CD14-positive monocyte (primary cell): ENCODE results near the gene ARRDC3. TPM values are rescaled to one million over a fixed set of nuclear protein-coding genes. Genes with fewer than 3 reads are reported as not detected.
"Not testable (repeated sequence)": the region's sequence is repeated elsewhere in the genome, so short reads cannot be mapped to it uniquely, and the experiment has no call there.

Experiments
- DNase-seq, 3 donors: peaks; one replicate each; pipeline ENCODE4 v3.0.0-alpha.2; 2011 to 2022
- H2AFZ ChIP-seq: 2 replicates; pipeline ENCODE4 v1.6.0; 2012; ENCODE audit warnings: mild to moderate bottlenecking, low read depth, low read length, inconsistent platforms; ENCODE audit not compliant: insufficient read depth, poor library complexity, severe bottlenecking
- H3K27ac ChIP-seq, 2 donors: 1 replicate in 1 of 2; 2 replicates in 1 of 2; pipeline ENCODE4 v1.5.1; 2012 to 2013; ENCODE audit warnings: low read length in 2 of 2, control low read depth in 1 of 2, inconsistent platforms in 1 of 2, low read depth in 1 of 2, mild to moderate bottlenecking in 1 of 2
- H3K27me3 ChIP-seq, 2 donors: one replicate each; pipeline versions ENCODE4 v1.6.0 to v1.6.1; 2011 to 2013; ENCODE audit warnings: low read length in 2 of 2; ENCODE audit not compliant: control insufficient read depth in 2 of 2, insufficient read depth in 2 of 2
- H3K36me3 ChIP-seq, 2 donors: replicated peaks in 1 of 2; 1 replicate in 1 of 2; 2 replicates in 1 of 2; pipeline versions ENCODE4 v1.5.1 to v1.6.1; 2012 to 2013; ENCODE audit warnings: low read length in 2 of 2, control low read depth in 1 of 2, inconsistent platforms in 1 of 2, mild to moderate bottlenecking in 1 of 2; ENCODE audit not compliant: insufficient read depth in 2 of 2, control insufficient read depth in 1 of 2
- H3K4me1 ChIP-seq, 2 donors: 1 replicate in 1 of 2; 2 replicates in 1 of 2; pipeline versions ENCODE4 v1.5.1 to v1.6.1; 2012 to 2013; ENCODE audit warnings: low read length in 2 of 2, control low read depth in 1 of 2, inconsistent platforms in 1 of 2, mild to moderate bottlenecking in 1 of 2, moderate library complexity in 1 of 2; ENCODE audit not compliant: insufficient read depth in 2 of 2, control insufficient read depth in 1 of 2
- H3K4me2 ChIP-seq: replicated peaks from 2 replicates; pipeline ENCODE3; 2012; ENCODE audit warnings: low read length, moderate library complexity, mild to moderate bottlenecking; ENCODE audit not compliant: poor library complexity, severe bottlenecking; ENCODE audit errors: extremely low read depth
- H3K4me3 ChIP-seq, 3 experiments: fragments of 200-600 bp in 1 of 3; sonication (generic) in 1 of 3; replicated peaks in 1 of 3; 1 replicate in 2 of 3; 2 replicates in 1 of 3; pipeline ENCODE4 v1.5.1; 2011 to 2013; ENCODE audit warnings: low read length in 3 of 3, mild to moderate bottlenecking in 3 of 3, control low read depth in 2 of 3, low read depth in 2 of 3, inconsistent platforms in 1 of 3, moderate library complexity in 1 of 3
- H3K79me2 ChIP-seq: 2 replicates; pipeline ENCODE4 v1.6.0; 2012; ENCODE audit warnings: mild to moderate bottlenecking, control low read depth, inconsistent platforms, low read length, moderate library complexity; ENCODE audit not compliant: insufficient read depth
- H3K9ac ChIP-seq: 2 replicates; pipeline ENCODE4 v1.6.0; 2017; ENCODE audit warnings: low read length, mild to moderate bottlenecking; ENCODE audit not compliant: insufficient read depth, poor library complexity, severe bottlenecking
- H3K9me3 ChIP-seq, 2 donors: replicated peaks in 1 of 2; 1 replicate in 1 of 2; 2 replicates in 1 of 2; pipeline versions ENCODE4 v1.5.1 to v1.6.1; 2012 to 2013; ENCODE audit warnings: low read length in 2 of 2, control low read depth in 1 of 2; ENCODE audit not compliant: control insufficient read depth in 1 of 2, insufficient read depth in 1 of 2
- H4K20me1 ChIP-seq: 2 replicates; pipeline ENCODE4 v1.6.0; 2012; ENCODE audit warnings: mild to moderate bottlenecking, low read length, control low read depth, moderate library complexity; ENCODE audit not compliant: insufficient read depth
- H3K27ac Mint-ChIP-seq, 7 donors: one replicate each; pipeline ENCODE4 v1.8.0; 2020; ENCODE audit warnings: mild to moderate bottlenecking in 7 of 7, mixed read lengths in 7 of 7, moderate library complexity in 6 of 7, inconsistent platforms in 2 of 7
- H3K27me3 Mint-ChIP-seq, 3 donors: one replicate each; pipeline ENCODE4 v1.8.0; 2021 to 2022; ENCODE audit warnings: low read depth in 3 of 3, mild to moderate bottlenecking in 3 of 3, mixed read lengths in 3 of 3, moderate library complexity in 3 of 3, inconsistent platforms in 1 of 3
- H3K36me3 Mint-ChIP-seq, 2 donors: one replicate each; pipeline ENCODE4 v1.8.0; 2020; ENCODE audit warnings: mixed read lengths in 2 of 2, inconsistent platforms in 1 of 2, mild to moderate bottlenecking in 1 of 2
- H3K4me1 Mint-ChIP-seq: one replicate; pipeline ENCODE4 v1.8.0; 2020; ENCODE audit warnings: mild to moderate bottlenecking, mixed read lengths
- H3K4me3 Mint-ChIP-seq, 2 donors: one replicate each; pipeline ENCODE4 v1.8.0; 2020; ENCODE audit warnings: mild to moderate bottlenecking in 2 of 2, mixed read lengths in 2 of 2, moderate library complexity in 1 of 2
- H3K9me3 Mint-ChIP-seq, 7 donors: one replicate each; pipeline ENCODE4 v1.8.0; 2020 to 2022; ENCODE audit warnings: mixed read lengths in 7 of 7, mild to moderate bottlenecking in 6 of 7, moderate library complexity in 6 of 7, inconsistent platforms in 2 of 7
- CTCF ChIP-seq: fragments of 200-600 bp; IDR thresholded peaks from one replicate; pipeline ENCODE4 v1.8.0; 2022; ENCODE audit warnings: antibody characterized with exemption, mild to moderate bottlenecking
- WGBS: methylation state at CpG from one replicate; pipeline ENCODE4 v1.1.5; 2013; ENCODE audit warnings: missing lambda C conversion rate; ENCODE audit not compliant: insufficient coverage; 5-methylcytosine and 5-hydroxymethylcytosine counted together
- intact Hi-C, 2 donors: fragments of 100-400 bp; cut with micrococcal nuclease; formaldehyde crosslinking; loops; one replicate each; pipeline versions ENCODE4 v1.15.0 to v1.15.1; 2023
- polyA plus RNA-seq, 3 donors: library from polyadenylated mRNA; depleted of rRNA in 1 of 3; unstranded in 2 of 3; stranded (reverse) in 1 of 3; fragments of 300-500 nt in 2 of 3; fragments of >200 nt in 1 of 3; fragmentation: Illumina TruSeq in 2 of 3; gene quantifications; 1 replicate in 2 of 3; 2 replicates in 1 of 3; pipeline ENCODE4 v1.2.3, GENCODE V29; 2012 to 2021

Gene ARRDC3
- polyA plus RNA-seq, 3 donors, result 43.3 to 68.0 (median 64.6) TPM

- Histone ChIP-seq H3K9ac (no peak overlapping the region), H3K4me2 (no peak overlapping the region), H3K27me3 (no peaks in the 10 kb centered on the region), H3K4me1 (no peaks in the 10 kb centered on the region), H3K36me3 (no peaks in the 10 kb centered on the region), H2AFZ (no peak overlapping the region), H3K79me2 (no peaks in the 10 kb centered on the region), H3K9me3 (no peaks in the 10 kb centered on the region), H4K20me1 (no peaks in the 10 kb centered on the region), H3K4me3 (no peak overlapping the region), H3K27ac (no peak overlapping the region)
- no peaks in the 10 kb centered on the region for H3K27me3 Mint-ChIP-seq
- no peak for DNase-seq
- WGBS, result 100% methylated on average over 1 of the region's 2 CpGs
- H3K4me3 Mint-ChIP-seq, result no peak overlapping the region
- peaks cover 0 to 3% of the 10 kb centered on the region in 2 donors for H3K36me3 Mint-ChIP-seq
- H3K27ac Mint-ChIP-seq, result no peak overlapping the region
- intact Hi-C loops, result no loop called here
- no peaks in the 10 kb centered on the region for H3K4me1 Mint-ChIP-seq
- peaks cover 4 to 11% (median 8%) of the 10 kb centered on the region in 7 donors for H3K9me3 Mint-ChIP-seq
- no peak for TF ChIP-seq CTCF
These were observed 39.2 kb downstream of the ARRDC3 start for GRCh38 chr5:91343916-91344315.

- H3K36me3 ChIP-seq, H3K36me3 Mint-ChIP-seq, H4K20me1 ChIP-seq, H3K27ac Mint-ChIP-seq, H3K79me2 ChIP-seq, H3K4me3 ChIP-seq, H2AFZ ChIP-seq, H3K27me3 ChIP-seq, H3K9me3 ChIP-seq, intact Hi-C loops, H3K4me1 Mint-ChIP-seq, H3K27me3 Mint-ChIP-seq, H3K9ac ChIP-seq, H3K4me3 Mint-ChIP-seq, H3K4me1 ChIP-seq, H3K9me3 Mint-ChIP-seq, H3K4me2 ChIP-seq, DNase-seq, H3K27ac ChIP-seq: not testable (repeated sequence)
- 95% methylated on average over 7 of the region's 29 CpGs for WGBS
These were observed 40.2 kb downstream of the ARRDC3 start for GRCh38 chr5:91342931-91343330.
